Effector memory CD4-positive, alpha-beta T cell (primary cell): ENCODE results near the gene AHRR.

Experiments used
- DNase-seq, 3 donors: peaks; one replicate each; pipeline ENCODE4 v3.0.0-alpha.2; 2020
- H3K27ac ChIP-seq: 2 replicates; pipeline ENCODE4 v1.7.0; 2013; ENCODE audit warnings: mild to moderate bottlenecking, low read length, moderate library complexity; ENCODE audit not compliant: insufficient read depth, poor library complexity, severe bottlenecking
- H3K27me3 ChIP-seq: replicated peaks from 2 replicates; pipeline ENCODE4 v1.7.0; 2013; ENCODE audit warnings: mild to moderate bottlenecking, low read length; ENCODE audit not compliant: insufficient read depth, control insufficient read depth, poor library complexity, severe bottlenecking
- H3K36me3 ChIP-seq: 2 replicates; pipeline ENCODE4 v1.7.0; 2013; ENCODE audit warnings: mild to moderate bottlenecking, low read length, moderate library complexity; ENCODE audit not compliant: control insufficient read depth, insufficient read depth
- H3K4me1 ChIP-seq: 2 replicates; pipeline ENCODE4 v1.7.0; 2013; ENCODE audit warnings: low read length, mild to moderate bottlenecking; ENCODE audit not compliant: control insufficient read depth, insufficient read depth, poor library complexity, severe bottlenecking
- H3K4me3 ChIP-seq: 2 replicates; pipeline ENCODE4 v1.7.0; 2013; ENCODE audit warnings: low read length, low read depth, mild to moderate bottlenecking; ENCODE audit not compliant: insufficient read depth, poor library complexity, severe bottlenecking
- H3K9me3 ChIP-seq: 2 replicates; pipeline ENCODE4 v1.7.0; 2013; ENCODE audit warnings: mild to moderate bottlenecking, low read length, moderate library complexity; ENCODE audit not compliant: control insufficient read depth

Gene AHRR

GRCh38 chr5:353612-354580 lies 32.4 kb downstream of the AHRR start:
- Histone ChIP-seq H3K4me3 (no peak overlapping the region), H3K27ac (no peak overlapping the region), H3K27me3 (no peaks in the 10 kb centered on the region), H3K9me3 (no peaks in the 10 kb centered on the region), H3K4me1 (no peaks in the 10 kb centered on the region), H3K36me3 (no peaks in the 10 kb centered on the region)
- DNase-seq, result no peak

- Histone ChIP-seq H3K27ac (no peak overlapping the region), H3K9me3 (no peaks in the 10 kb centered on the region), H3K4me1 (no peaks in the 10 kb centered on the region), H3K36me3 (no peaks in the 10 kb centered on the region), H3K27me3 (no peaks in the 10 kb centered on the region), H3K4me3 (no peak overlapping the region)
- no peak for DNase-seq
These were observed 33.3 kb downstream of the AHRR start for GRCh38 chr5:354581-355378.

DNA sequence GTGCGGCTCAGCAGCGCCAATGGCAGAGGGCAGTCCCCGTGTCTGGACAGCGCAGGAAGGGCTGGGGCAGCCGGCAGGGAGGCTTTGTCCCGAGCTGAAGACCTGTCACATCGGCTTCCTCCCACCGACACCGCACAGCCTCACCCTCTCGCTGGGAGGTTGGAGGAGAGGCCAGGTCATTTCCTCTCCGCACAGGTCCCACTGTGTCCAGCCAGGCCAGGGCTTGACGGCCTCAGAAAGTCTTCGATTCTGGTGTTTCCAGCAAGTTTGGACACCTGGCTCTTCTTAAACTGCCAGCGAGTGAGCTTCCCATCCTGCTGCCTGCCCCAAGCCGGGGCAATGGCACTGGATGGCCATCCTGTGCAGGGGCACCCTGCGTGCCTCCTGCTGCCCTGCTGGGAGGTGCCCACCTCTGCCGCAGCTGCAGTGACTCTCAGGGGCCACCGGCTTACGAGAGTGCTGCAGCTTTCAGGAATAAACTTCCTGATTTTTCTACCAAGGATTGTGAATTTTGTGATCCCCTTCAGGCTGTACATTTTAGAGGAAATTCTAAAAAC lies 33.9 kb downstream of the AHRR start:
- H3K4me1 ChIP-seq, result no peaks in the 10 kb centered on the region
- no peaks in the 10 kb centered on the region for H3K9me3 ChIP-seq
- H3K4me3 ChIP-seq, result no peak overlapping the region
- no peaks in the 10 kb centered on the region for H3K27me3 ChIP-seq
- no peak for DNase-seq
- no peak overlapping the region for H3K27ac ChIP-seq
- no peaks in the 10 kb centered on the region for H3K36me3 ChIP-seq

GRCh38 chr5:355958-356357 lies 34.4 kb downstream of the AHRR start:
- H3K4me1 ChIP-seq, result no peaks in the 10 kb centered on the region
- no peak for DNase-seq
- H3K27me3 ChIP-seq, result no peaks in the 10 kb centered on the region
- no peak overlapping the region for H3K4me3 ChIP-seq
- H3K9me3 ChIP-seq, result no peaks in the 10 kb centered on the region
- no peaks in the 10 kb centered on the region for H3K36me3 ChIP-seq
- no peak overlapping the region for H3K27ac ChIP-seq

DNA sequence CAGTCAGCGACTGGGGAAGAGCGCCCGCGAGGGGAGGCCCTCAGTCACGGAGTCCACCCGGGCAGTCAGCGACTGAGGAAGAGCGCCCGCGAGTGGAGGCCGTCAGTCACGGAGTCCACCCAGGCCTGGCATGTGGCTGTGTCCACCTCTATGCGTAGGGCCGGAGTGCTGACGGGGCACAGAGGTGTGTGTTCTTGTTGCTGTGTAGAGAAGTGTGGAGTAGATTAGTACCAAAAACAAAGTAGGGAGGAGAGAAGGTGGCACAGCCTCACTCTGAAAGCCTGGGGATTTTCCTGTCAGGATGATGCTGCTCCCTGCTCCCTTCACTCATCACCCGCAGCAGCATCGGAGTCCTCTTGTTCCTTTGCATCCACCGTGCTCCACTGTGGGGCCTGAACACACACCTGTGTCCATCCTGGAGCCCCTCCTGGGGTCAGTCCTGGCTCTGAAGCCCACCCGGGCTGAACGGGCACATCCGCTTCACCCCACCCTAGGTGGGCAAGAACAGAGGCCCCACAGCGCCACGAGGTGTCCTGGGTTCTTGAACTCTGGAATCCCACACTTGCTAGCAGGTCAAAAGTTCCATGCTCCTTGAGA lies 37.9 kb downstream of the AHRR start:
- no peak overlapping the region for H3K4me3 ChIP-seq
- no peaks in the 10 kb centered on the region for H3K27me3 ChIP-seq
- H3K27ac ChIP-seq, result no peak overlapping the region
- no peaks in the 10 kb centered on the region for H3K36me3 ChIP-seq
- no peak for DNase-seq
- H3K9me3 ChIP-seq, result no peaks in the 10 kb centered on the region
- H3K4me1 ChIP-seq, result no peaks in the 10 kb centered on the region

- DNase-seq, result no peak
- H3K4me1 ChIP-seq, result no peaks in the 10 kb centered on the region
- no peak overlapping the region for H3K27ac ChIP-seq
- H3K9me3 ChIP-seq, result no peaks in the 10 kb centered on the region
- no peak overlapping the region for H3K4me3 ChIP-seq
- no peaks in the 10 kb centered on the region for H3K27me3 ChIP-seq
- no peaks in the 10 kb centered on the region for H3K36me3 ChIP-seq
These were observed 38.9 kb downstream of the AHRR start for GRCh38 chr5:360257-361027.

GRCh38 chr5:362189-362588 lies 40.7 kb downstream of the AHRR start:
- no peaks in the 10 kb centered on the region for H3K4me1 ChIP-seq
- H3K27ac ChIP-seq, result no peak overlapping the region

DNA sequence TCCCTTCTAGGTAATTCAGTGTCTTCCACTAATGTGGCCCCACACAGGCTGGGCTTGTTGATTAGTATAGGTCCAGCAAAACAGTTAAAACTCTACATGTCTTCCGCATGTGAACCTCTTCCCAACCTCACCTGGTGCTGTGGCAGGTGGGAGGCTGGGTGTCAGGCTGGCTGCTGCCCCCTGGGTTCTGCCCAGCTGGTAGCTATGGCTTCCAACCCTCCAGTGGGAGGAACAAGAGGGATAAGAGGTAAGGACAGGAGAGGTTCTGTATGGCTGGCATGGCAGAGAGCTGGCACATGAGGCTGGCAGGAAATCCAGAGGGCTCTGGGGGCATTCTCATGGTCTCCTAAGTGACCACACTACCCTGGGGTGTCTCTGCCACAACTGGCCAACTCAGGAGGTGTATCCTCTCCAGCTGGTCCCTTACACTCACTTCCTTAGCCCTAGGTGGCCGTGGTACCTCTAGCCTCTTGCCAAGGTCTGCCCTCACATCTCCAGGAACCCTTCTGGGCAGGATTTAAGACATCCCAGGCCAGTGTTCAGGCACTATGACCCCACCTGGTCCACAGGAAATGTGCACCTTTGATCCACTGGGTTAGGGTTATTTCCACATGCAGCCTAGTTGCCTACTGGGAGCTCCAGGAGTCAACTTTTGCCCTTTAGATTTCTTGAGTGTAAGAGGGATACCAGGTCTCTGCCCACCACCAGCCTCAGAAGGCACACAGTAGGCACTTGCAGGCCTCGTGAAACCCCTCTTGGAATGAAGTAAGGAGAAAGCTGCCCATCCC lies 41.7 kb downstream of the AHRR start:
- H3K4me3 ChIP-seq, result no peak overlapping the region
- H3K27me3 ChIP-seq, result no peaks in the 10 kb centered on the region
- H3K27ac ChIP-seq, result no peak overlapping the region
- H3K4me1 ChIP-seq, result no peaks in the 10 kb centered on the region
- no peaks in the 10 kb centered on the region for H3K9me3 ChIP-seq
- no peaks in the 10 kb centered on the region for H3K36me3 ChIP-seq
- no peak for DNase-seq

More at GRCh38 chr5:362189-362588, 40.7 kb downstream of the AHRR start:
- Histone ChIP-seq H3K36me3 (no peaks in the 10 kb centered on the region), H3K9me3 (no peaks in the 10 kb centered on the region), H3K4me3 (no peak overlapping the region), H3K27me3 (no peaks in the 10 kb centered on the region)
- no peak for DNase-seq

DNA sequence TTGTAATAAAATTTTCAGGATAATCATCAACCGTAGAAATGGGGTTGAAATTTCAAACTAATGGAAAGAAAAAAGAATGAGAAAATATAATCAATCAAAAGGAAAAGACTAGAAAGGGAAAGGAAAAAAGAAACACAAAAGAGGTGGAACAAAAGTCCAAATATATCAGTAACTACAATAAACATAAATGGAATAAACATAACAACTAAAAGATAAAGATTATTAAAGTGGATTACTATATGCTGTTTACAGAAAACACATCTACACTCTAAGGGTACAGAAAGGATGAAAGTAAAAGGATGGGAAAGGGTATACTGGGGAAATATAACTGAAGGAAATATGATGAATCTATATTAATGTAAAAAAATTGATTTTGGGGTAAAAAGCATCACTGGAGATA lies 43.0 kb downstream of the AHRR start:
- no peak overlapping the region for H3K4me3 ChIP-seq
- H3K36me3 ChIP-seq, result no peaks in the 10 kb centered on the region
- no peak overlapping the region for H3K27ac ChIP-seq
- DNase-seq, result no peak
- no peaks in the 10 kb centered on the region for H3K27me3 ChIP-seq
- H3K9me3 ChIP-seq, result no peaks in the 10 kb centered on the region
- H3K4me1 ChIP-seq, result peaks cover 5% of the 10 kb centered on the region
